GM18507 (cell line): ENCODE measurements around the gene THSD1.
"Not testable (repeated sequence)": the region's sequence is repeated elsewhere in the genome, so short reads cannot be mapped to it uniquely, and the experiment has no call there.

Source experiments
- DNase-seq: peaks from one replicate; pipeline ENCODE4 v3.0.0; 2011; ENCODE audit warnings: low read depth; ENCODE audit not compliant: insufficient read length; ENCODE audit errors: extremely low spot score
- FAIRE-seq: peaks from 2 replicates; lab custom pipeline; 2011; peaks lifted over from hg19 to GRCh38; lab: Jason Lieb, UNC

Gene THSD1

GRCh38 chr13:52414051-52414450, 8.1 kb upstream of the THSD1 start:
- FAIRE-seq (no peak), DNase-seq (no peak)

GRCh38 chr13:52412128-52412527, 6.2 kb upstream of the THSD1 start:
- DNase-seq (no peak), FAIRE-seq (no peak)

- FAIRE-seq: peak; percentile 67
- DNase-seq: peak; percentile 7
Measured at GRCh38 chr13:52411629-52412028, 5.7 kb upstream of the THSD1 start.

GRCh38 chr13:52408071-52408658, 2.2 kb upstream of the THSD1 start:
- not testable (repeated sequence) for FAIRE-seq, DNase-seq

GRCh38 chr13:52407436-52407835, 1.5 kb upstream of the THSD1 start:
- DNase-seq, FAIRE-seq: not testable (repeated sequence)

GRCh38 chr13:52406629-52407028, 657 bp upstream of the THSD1 start:
- DNase-seq (no peak), FAIRE-seq (peak; percentile 26)

- no peak for FAIRE-seq
Measured at GRCh38 chr13:52405369-52405766, 604 bp downstream of the THSD1 start.

GRCh38 chr13:52399708-52400107, 6.3 kb downstream of the THSD1 start:
- DNase-seq (no peak), FAIRE-seq (no peak)

More at GRCh38 chr13:52405369-52405766, 604 bp downstream of the THSD1 start:
- DNase-seq: no peak

- FAIRE-seq (no peak), DNase-seq (no peak)
Measured at GRCh38 chr13:52399046-52399445, 6.9 kb downstream of the THSD1 start.

- no peak for DNase-seq
- no peak for FAIRE-seq
Measured at GRCh38 chr13:52395704-52396103, 10.3 kb downstream of the THSD1 start.

- FAIRE-seq (no peak), DNase-seq (no peak)
Measured at GRCh38 chr13:52394586-52394985, 11.4 kb downstream of the THSD1 start.

- DNase-seq: no peak
- FAIRE-seq: no peak
Measured at GRCh38 chr13:52393572-52394357, 12.2 kb downstream of the THSD1 start.

- FAIRE-seq: no peak
Measured at GRCh38 chr13:52387721-52388120, 18.3 kb downstream of the THSD1 start.

GRCh38 chr13:52385870-52386269, 20.1 kb downstream of the THSD1 start:
- FAIRE-seq: no peak
- no peak for DNase-seq

More at GRCh38 chr13:52387721-52388120, 18.3 kb downstream of the THSD1 start:
- no peak for DNase-seq

- FAIRE-seq (no peak), DNase-seq (no peak)
Measured at GRCh38 chr13:52383366-52383765, 22.6 kb downstream of the THSD1 start.

GRCh38 chr13:52378312-52378711, 27.7 kb downstream of the THSD1 start:
- DNase-seq (no peak), FAIRE-seq (no peak)

GRCh38 chr13:52377898-52378297, 28.1 kb downstream of the THSD1 start:
- no peak for FAIRE-seq

GRCh38 chr13:52374873-52375411, 31.0 kb downstream of the THSD1 start:
- FAIRE-seq (no peak), DNase-seq (no peak)

More at GRCh38 chr13:52377898-52378297, 28.1 kb downstream of the THSD1 start:
- no peak for DNase-seq

- FAIRE-seq (no peak), DNase-seq (no peak)
Measured at GRCh38 chr13:52374389-52374788, 31.6 kb downstream of the THSD1 start.

- DNase-seq, FAIRE-seq: not testable (repeated sequence)
Measured at GRCh38 chr13:52373277-52373676, 32.7 kb downstream of the THSD1 start.
